Cardiac muscle cell (in vitro differentiated cells and primary cell): ENCODE results near the gene CACNG5. TPM values are rescaled to one million over a fixed set of nuclear protein-coding genes. Genes with fewer than 3 reads are reported as not detected.
A peak's percentile ranks its signal among the peaks of the same experiment; 100 is the strongest.

ENCODE experiments used
- DNase-seq, 2 donors: peaks; one replicate each; pipeline versions ENCODE4 v3.0.0 to v3.0.0-alpha.2; 2010 to 2017; ENCODE audit warnings: low read depth in 1 of 2, low spot score in 1 of 2
- H3K27ac ChIP-seq: fragments of 200-600 bp; sonication (generic); 2 replicates; pipeline ENCODE4 v1.5.1; 2016
- H3K27me3 ChIP-seq: fragments of 200-600 bp; sonication (generic); 2 replicates; pipeline ENCODE4 v1.6.0; 2016; ENCODE audit warnings: control low read depth
- H3K36me3 ChIP-seq: fragments of 200-600 bp; sonication (generic); 2 replicates; pipeline ENCODE4 v1.5.1; 2016; ENCODE audit warnings: control low read depth
- H3K4me1 ChIP-seq: fragments of 200-600 bp; sonication (generic); 2 replicates; pipeline ENCODE4 v1.8.1; 2017; ENCODE audit warnings: low read depth, mild to moderate bottlenecking, mixed run types
- H3K4me3 ChIP-seq: fragments of 200-600 bp; sonication (generic); 2 replicates; pipeline ENCODE4 v1.5.1; 2016; ENCODE audit warnings: mild to moderate bottlenecking
- H3K9me3 ChIP-seq: fragments of 200-600 bp; sonication (generic); 2 replicates; pipeline ENCODE4 v1.5.1; 2017; ENCODE audit warnings: low read depth, mild to moderate bottlenecking, control low read depth
- CTCF ChIP-seq: IDR thresholded peaks from 2 replicates; pipeline ENCODE4 v1.5.1; 2012; ENCODE audit warnings: low read depth, mild to moderate bottlenecking, low read length
- polyA plus RNA-seq: library from polyadenylated mRNA; unstranded; fragments of >200 nt; fragmentation: Nextera tagmentation; extraction: Ambion mirVana; gene quantifications from 2 replicates; pipeline ENCODE4 v1.2.1, GENCODE V29; 2016
- total RNA-seq: library from RNA; depleted of rRNA; stranded (reverse); fragments of >200 nt; gene quantifications from 2 replicates; pipeline ENCODE4 v1.2.3, GENCODE V29; 2016

CACNG5 gene
- total and polyA plus RNA-seq, 2 experiments from 2014 or later = not detected

DNA sequence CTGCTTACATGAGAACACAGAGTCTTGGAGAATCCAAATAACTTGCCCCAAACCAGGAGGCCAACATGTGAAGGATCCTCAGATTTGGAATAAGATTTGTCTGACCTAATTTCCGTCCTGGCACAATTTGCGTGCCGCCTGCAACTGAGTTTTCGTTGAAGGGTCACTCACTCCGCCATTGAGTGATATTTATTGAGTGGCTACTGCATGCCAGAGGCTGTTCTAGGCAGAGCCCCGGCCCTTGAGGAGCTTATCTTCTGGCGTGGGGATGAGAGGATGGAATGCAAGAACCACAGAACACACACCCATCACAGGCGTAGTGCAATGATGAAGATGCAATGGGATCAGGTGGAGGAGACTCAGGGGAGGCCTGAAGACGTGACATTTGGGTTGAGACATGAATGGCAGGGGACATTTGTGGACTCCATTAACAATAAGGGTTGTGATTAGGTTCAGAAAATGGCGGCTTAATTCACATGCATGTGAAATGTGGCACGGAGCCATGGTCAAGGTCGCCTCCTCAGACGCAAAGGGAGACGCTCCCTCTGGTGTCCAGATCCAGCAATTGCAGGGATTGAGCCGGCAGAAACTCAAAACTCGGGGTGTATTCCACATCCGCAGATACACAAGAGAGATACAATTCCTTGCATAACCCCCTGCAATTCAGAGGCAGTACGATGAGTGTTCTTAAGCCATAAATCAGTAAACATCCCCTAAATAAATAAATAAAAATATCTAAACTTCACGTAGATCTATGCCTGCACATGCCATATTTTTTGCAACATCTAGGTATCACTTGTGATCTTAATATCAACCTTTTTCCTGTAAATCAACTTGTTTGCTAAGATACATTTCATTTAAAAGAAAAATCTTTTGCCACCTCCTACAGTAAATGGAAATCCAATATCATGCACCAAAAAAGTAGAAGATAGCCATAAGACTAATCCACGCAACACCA lies 71.7 kb downstream of the CACNG5 start:
- peaks cover 9% of the 10 kb centered on the region for H3K4me1 ChIP-seq
- no peaks in the 10 kb centered on the region for H3K27me3 ChIP-seq
- H3K9me3 ChIP-seq = no peaks in the 10 kb centered on the region
- no peak overlapping the region for H3K4me3 ChIP-seq
- H3K36me3 ChIP-seq = no peaks in the 10 kb centered on the region
- TF ChIP-seq CTCF = peak; percentile 94
- H3K27ac ChIP-seq = no peak overlapping the region
- DNase-seq = peak; percentile 84 to 91

DNA sequence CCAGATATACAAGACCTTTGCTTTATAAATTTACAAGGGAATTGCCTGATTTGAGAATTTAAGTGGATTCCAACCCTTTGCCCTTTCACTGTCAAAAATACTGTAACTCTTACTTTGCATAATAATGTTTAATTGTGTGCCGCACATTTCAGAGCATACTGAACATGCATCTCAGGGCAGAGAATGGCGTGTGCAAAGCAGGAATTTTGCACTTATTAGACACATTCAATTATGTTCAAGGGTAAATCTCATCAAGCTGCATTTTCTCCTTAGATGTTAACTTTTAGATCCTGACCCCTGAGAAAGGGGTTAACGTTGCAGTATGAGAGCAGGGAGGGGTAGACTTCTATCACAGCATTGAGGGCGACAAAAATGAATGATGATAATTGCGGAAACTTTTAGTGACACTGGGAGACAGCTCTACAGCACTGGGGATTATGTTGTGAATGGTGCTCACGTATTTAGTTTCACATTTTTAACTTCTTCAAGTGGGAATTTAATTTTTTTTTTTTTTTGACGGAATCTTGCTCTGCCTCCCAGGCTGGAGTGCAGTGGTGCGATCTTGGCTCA lies 75.0 kb downstream of the CACNG5 start:
- Histone ChIP-seq H3K27me3 (no peaks in the 10 kb centered on the region), H3K27ac (no peak overlapping the region), H3K4me3 (no peak overlapping the region), H3K4me1 (peaks cover 4% of the 10 kb centered on the region), H3K36me3 (no peaks in the 10 kb centered on the region), H3K9me3 (no peaks in the 10 kb centered on the region)
- DNase-seq = no peak
- TF ChIP-seq CTCF = no peak

- no peaks in the 10 kb centered on the region for H3K9me3 ChIP-seq
- H3K27me3 ChIP-seq = no peaks in the 10 kb centered on the region
- H3K4me1 ChIP-seq = no peaks in the 10 kb centered on the region
- no peak overlapping the region for H3K27ac ChIP-seq
- H3K36me3 ChIP-seq = no peaks in the 10 kb centered on the region
- no peak overlapping the region for H3K4me3 ChIP-seq
- TF ChIP-seq CTCF = no peak
- DNase-seq = no peak
These were observed 75.9 kb downstream of the CACNG5 start for GRCh38 chr17:66910651-66911285.

GRCh38 chr17:66915204-66915611 lies 80.3 kb downstream of the CACNG5 start:
- no peak overlapping the region for H3K27ac ChIP-seq
- no peaks in the 10 kb centered on the region for H3K36me3 ChIP-seq
- no peak for DNase-seq
- H3K4me3 ChIP-seq = no peak overlapping the region
- H3K4me1 ChIP-seq = no peaks in the 10 kb centered on the region
- TF ChIP-seq CTCF = no peak
- no peaks in the 10 kb centered on the region for H3K9me3 ChIP-seq
- no peaks in the 10 kb centered on the region for H3K27me3 ChIP-seq

DNA sequence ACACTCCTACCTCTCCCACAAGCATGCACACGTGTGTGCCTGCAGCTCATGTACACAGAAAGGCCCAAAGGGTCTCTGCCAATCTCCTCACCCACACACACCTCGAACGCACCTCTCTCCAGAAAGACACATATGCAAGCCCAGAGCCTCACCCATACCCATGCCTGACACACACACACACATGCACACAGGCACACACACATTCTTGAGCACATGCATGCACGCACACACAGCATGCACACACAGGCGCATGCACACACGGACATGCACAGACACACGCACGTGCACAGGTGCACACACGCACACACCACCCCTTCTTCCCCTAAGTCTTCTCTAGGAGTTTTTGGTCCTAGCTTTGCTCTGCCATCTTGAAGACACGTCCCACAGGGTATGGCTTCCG lies 80.9 kb downstream of the CACNG5 start:
- DNase-seq = no peak
- Histone ChIP-seq H3K27me3 (no peaks in the 10 kb centered on the region), H3K36me3 (no peaks in the 10 kb centered on the region), H3K9me3 (no peaks in the 10 kb centered on the region), H3K4me1 (no peaks in the 10 kb centered on the region), H3K27ac (no peak overlapping the region), H3K4me3 (no peak overlapping the region)
- no peak for TF ChIP-seq CTCF
